Naive B cell (primary cell): Measurements from ENCODE around the gene RAB12. TPM values are rescaled to one million over a fixed set of nuclear protein-coding genes. Genes with fewer than 3 reads are reported as not detected.
"Not testable (repeated sequence)": the region's sequence is repeated elsewhere in the genome, so short reads cannot be mapped to it uniquely, and the experiment has no call there.

Source experiments
- ATAC-seq, 2 donors: fragments of 150-1000 bp; cut with Tn5 transposase; 2 replicates each; pipeline ENCODE4 v1.10.0; 2021; ENCODE audit warnings: low read depth in 2 of 2, mild to moderate bottlenecking in 2 of 2, moderate library complexity in 2 of 2
- DNase-seq: peaks from one replicate; pipeline ENCODE4 v3.0.0; 2022
- H3K27ac Mint-ChIP-seq, 6 donors: one replicate each; pipeline ENCODE4 v1.8.0; 2020 to 2022; ENCODE audit warnings: mild to moderate bottlenecking in 6 of 6, mixed read lengths in 6 of 6, moderate library complexity in 5 of 6, inconsistent platforms in 2 of 6
- H3K27me3 Mint-ChIP-seq, 3 donors: one replicate each; pipeline ENCODE4 v1.8.0; 2021 to 2022; ENCODE audit warnings: mixed read lengths in 3 of 3, mild to moderate bottlenecking in 1 of 3
- H3K36me3 Mint-ChIP-seq, 2 donors: one replicate each; pipeline ENCODE4 v1.8.0; 2020 to 2022; ENCODE audit warnings: mixed read lengths in 2 of 2, inconsistent platforms in 1 of 2, mild to moderate bottlenecking in 1 of 2
- H3K4me1 Mint-ChIP-seq, 3 donors: one replicate each; pipeline ENCODE4 v1.8.0; 2020 to 2022; ENCODE audit warnings: mixed read lengths in 3 of 3, inconsistent platforms in 1 of 3, mild to moderate bottlenecking in 1 of 3, moderate library complexity in 1 of 3
- H3K4me3 Mint-ChIP-seq, 8 donors: one replicate each; pipeline ENCODE4 v1.8.0; 2020 to 2022; ENCODE audit warnings: mild to moderate bottlenecking in 8 of 8, mixed read lengths in 8 of 8, moderate library complexity in 8 of 8, inconsistent platforms in 2 of 8
- H3K9me3 Mint-ChIP-seq, 7 donors: one replicate each; pipeline ENCODE4 v1.8.0; 2020 to 2022; ENCODE audit warnings: mixed read lengths in 7 of 7, mild to moderate bottlenecking in 5 of 7, inconsistent platforms in 2 of 7, moderate library complexity in 1 of 7
- polyA plus RNA-seq, 6 donors: library from polyadenylated mRNA; unstranded; fragments of 300-500 nt; fragmentation: Illumina TruSeq; gene quantifications; one replicate each; pipeline ENCODE4 v1.2.3, GENCODE V29; 2021; ENCODE audit warnings: low read depth in 6 of 6

The RAB12 gene
- polyA plus RNA-seq, 6 donors from 2014 or later, result 0.25 to 1.0 (median 0.65) TPM; not detected in 2

DNA sequence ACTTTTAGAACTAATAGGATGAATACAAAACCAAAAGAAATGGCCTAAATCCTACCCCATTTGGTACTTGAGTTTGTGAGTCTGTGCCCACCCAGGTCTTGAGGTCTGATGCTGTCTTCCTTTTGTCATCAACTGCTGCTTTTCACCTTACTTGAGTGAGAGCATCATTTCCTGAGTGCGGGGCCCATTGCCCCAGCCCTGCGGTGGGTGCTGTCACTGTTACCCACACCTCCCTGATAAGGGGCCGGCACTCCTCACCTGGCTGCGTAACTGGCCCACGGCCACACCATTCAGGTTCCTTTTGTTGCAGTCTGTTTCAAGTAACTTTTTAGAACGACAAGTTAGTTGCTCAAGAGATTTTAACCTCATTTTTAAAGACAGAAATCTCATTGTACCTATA lies 25.3 kb downstream of the RAB12 start:
- Mint-ChIP-seq H3K27ac (peak overlapping the region in 1 of 6 donors; percentile 39), H3K27me3 (no peaks in the 10 kb centered on the region), H3K9me3 (peaks cover 0 to under 1% (median 0%) of the 10 kb centered on the region in 7 donors), H3K36me3 (peaks cover 2 to 20% of the 10 kb centered on the region in 2 donors), H3K4me3 (no peak overlapping the region), H3K4me1 (peaks cover 0 to 5% (median 0%) of the 10 kb centered on the region in 3 donors)
- DNase-seq, result no peak
- no peak for ATAC-seq

DNA sequence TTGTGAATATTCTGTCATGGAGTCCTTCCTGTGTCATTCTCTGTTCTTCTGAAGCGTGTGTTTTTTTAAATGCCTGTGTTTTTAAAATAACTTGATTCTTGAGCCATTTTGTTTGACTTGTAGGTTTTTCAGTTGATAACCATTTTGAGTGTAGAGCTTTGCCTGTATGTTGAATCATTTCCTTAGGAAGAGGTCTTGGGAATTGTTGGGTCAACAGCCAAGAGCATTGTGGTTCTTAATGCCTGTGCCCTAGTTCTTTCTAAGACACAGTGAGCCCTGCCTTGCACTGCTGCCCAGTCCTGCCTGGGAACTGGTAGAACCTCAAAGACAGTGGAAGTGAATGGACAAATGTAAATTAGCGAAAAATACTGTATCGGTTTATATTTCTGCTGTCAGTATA lies 25.9 kb downstream of the RAB12 start:
- ATAC-seq (no peak), DNase-seq (no peak)
- Mint-ChIP-seq H3K4me1 (peaks cover 0 to 3% (median 0%) of the 10 kb centered on the region in 3 donors), H3K36me3 (peaks cover 8 to 25% of the 10 kb centered on the region in 2 donors), H3K27me3 (no peaks in the 10 kb centered on the region), H3K27ac (peak overlapping the region in 1 of 6 donors; percentile 24), H3K4me3 (no peak overlapping the region), H3K9me3 (peaks cover 0 to 2% (median 0%) of the 10 kb centered on the region in 7 donors)

DNA sequence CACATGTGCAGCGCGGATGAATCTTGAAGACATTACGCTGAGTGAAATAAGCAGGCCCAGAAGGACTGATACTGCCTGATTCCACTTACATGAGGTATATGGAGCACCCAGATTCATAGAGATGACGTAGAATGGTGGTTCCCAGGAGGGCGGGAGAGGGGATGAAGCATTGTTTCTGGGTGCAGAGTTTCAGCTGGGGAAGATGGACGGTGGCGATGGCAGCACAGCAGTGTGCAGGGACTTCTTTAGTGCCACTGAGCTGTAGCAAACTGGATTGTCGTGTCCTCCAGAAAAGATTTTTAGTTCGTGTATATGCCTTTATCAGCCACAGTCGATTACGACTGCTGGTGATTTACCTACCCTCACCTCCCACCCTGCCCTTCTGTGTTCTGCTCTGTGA lies 30.5 kb downstream of the RAB12 start:
- H3K9me3 Mint-ChIP-seq, result peaks cover 0 to 2% (median 0%) of the 10 kb centered on the region in 7 donors
- DNase-seq (no peak), ATAC-seq (no peak)
- H3K36me3 Mint-ChIP-seq, result peaks cover 16 to 30% of the 10 kb centered on the region in 2 donors
- no peaks in the 10 kb centered on the region for H3K27me3 Mint-ChIP-seq
- H3K4me3 Mint-ChIP-seq, result no peak overlapping the region
- peak overlapping the region in 1 of 6 donors; percentile 60 for H3K27ac Mint-ChIP-seq
- H3K4me1 Mint-ChIP-seq, result no peaks in the 10 kb centered on the region

DNA sequence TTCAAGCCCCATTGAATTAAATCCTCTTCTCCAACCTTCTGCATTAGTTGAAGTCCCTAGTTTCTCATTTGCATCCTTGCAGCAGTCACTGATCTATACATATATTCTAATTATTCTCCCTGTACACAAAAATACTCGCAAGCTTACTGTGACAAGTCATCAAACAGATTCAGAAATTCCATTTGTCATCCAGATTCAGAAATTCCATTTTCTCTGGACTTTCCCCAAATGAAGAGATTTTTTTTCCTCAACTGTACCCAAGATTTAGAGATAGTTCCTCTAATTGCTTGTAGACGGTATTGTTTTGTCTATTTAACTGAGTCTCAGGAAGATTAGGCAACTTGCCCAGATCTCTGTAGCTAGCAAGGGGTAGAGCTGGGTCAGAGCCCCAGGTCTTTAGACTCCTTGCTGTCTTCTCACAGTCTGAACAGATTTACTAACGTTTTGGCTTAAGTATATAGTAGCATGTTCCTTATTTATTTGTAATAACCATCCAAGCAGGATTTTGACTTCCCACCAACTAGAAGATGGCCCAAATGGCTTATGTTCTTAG lies 34.2 kb downstream of the RAB12 start:
- ATAC-seq, result no peak

DNA sequence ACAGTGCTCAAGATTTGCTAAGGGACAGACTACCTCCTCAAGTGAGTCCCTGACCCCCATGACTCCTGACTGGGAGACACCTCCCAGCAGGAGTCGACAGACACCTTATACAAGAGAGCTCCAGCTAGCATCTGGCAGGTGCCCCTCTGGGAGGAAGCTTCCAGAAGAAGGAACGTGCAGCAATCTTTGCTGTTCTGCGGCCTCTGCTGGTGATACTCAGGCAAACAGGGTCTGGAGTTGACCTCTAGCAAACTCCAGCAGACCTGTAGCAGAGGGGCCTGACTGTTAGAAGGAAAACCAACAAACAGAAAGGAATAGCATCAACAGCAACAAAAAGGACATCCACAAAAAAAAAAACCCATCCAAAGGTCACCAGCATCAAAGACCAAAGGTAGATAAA lies 38.1 kb downstream of the RAB12 start:
- H3K36me3 Mint-ChIP-seq, DNase-seq, H3K4me3 Mint-ChIP-seq, ATAC-seq: not testable (repeated sequence)
- H3K9me3 Mint-ChIP-seq, result peaks cover 0 to 21% (median 5%) of the 10 kb centered on the region in 7 donors
- H3K27me3 Mint-ChIP-seq, result peaks cover 0 to 27% (median 0%) of the 10 kb centered on the region in 3 donors
- H3K4me1 Mint-ChIP-seq, result peaks cover 9 to 27% (median 18%) of the 10 kb centered on the region in 3 donors
- H3K27ac Mint-ChIP-seq, result peak overlapping the region in 1 of 6 donors; percentile 15

More for the DNA sequence above, 34.2 kb downstream of the RAB12 start:
- peaks cover 16% of the 10 kb centered on the region in 2 donors for H3K36me3 Mint-ChIP-seq
- no peak overlapping the region for H3K4me3 Mint-ChIP-seq
- peaks cover 0 to 9% (median 0%) of the 10 kb centered on the region in 3 donors for H3K27me3 Mint-ChIP-seq
- no peak for DNase-seq
- no peak overlapping the region for H3K27ac Mint-ChIP-seq
- peaks cover 0 to 8% (median 0%) of the 10 kb centered on the region in 7 donors for H3K9me3 Mint-ChIP-seq
- H3K4me1 Mint-ChIP-seq, result peaks cover 0 to 4% (median 0%) of the 10 kb centered on the region in 3 donors

DNA sequence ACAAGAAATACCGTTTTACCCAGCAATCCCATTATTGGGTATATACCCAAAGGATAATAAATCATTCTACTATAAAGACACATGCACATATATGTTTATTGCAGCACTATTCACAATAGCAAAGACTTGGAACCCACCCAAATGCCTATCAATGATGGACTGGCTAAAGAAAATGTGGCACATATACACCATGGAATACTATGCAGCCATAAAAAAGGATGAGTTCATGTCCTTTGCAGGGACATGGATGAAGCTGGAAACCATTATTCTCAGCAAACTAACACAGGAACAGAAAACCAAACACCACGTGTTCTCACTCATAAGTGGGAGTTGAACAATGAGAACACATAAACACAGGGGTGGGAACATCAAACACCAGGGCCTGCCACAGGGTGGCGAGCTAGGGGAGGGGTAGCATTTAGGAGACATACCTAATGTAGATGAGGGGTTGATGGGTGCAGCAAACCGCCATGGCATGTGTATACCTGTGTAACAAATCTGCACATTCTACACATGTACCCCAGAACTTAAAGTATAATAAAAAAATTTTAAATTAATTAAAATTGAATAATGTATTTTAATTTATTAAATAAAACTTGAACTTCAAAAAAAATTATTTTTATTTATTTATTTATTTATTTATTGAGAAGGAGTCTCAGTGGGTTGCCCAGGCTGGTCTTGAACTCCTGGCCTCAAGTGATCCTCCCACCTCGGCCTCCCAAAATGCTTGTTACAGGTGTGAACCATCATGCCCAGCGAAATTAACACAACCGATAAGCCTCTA lies 42.4 kb downstream of the RAB12 start:
- H3K27me3 Mint-ChIP-seq, result peaks cover 0 to 32% (median 0%) of the 10 kb centered on the region in 3 donors
- not testable (repeated sequence) for H3K4me3 Mint-ChIP-seq, DNase-seq, H3K36me3 Mint-ChIP-seq, ATAC-seq
- peak overlapping the region in 1 of 6 donors; percentile 82 for H3K27ac Mint-ChIP-seq
- H3K9me3 Mint-ChIP-seq, result peaks cover 0 to 21% (median 5%) of the 10 kb centered on the region in 7 donors
- H3K4me1 Mint-ChIP-seq, result peaks cover 9 to 27% (median 18%) of the 10 kb centered on the region in 3 donors

DNA sequence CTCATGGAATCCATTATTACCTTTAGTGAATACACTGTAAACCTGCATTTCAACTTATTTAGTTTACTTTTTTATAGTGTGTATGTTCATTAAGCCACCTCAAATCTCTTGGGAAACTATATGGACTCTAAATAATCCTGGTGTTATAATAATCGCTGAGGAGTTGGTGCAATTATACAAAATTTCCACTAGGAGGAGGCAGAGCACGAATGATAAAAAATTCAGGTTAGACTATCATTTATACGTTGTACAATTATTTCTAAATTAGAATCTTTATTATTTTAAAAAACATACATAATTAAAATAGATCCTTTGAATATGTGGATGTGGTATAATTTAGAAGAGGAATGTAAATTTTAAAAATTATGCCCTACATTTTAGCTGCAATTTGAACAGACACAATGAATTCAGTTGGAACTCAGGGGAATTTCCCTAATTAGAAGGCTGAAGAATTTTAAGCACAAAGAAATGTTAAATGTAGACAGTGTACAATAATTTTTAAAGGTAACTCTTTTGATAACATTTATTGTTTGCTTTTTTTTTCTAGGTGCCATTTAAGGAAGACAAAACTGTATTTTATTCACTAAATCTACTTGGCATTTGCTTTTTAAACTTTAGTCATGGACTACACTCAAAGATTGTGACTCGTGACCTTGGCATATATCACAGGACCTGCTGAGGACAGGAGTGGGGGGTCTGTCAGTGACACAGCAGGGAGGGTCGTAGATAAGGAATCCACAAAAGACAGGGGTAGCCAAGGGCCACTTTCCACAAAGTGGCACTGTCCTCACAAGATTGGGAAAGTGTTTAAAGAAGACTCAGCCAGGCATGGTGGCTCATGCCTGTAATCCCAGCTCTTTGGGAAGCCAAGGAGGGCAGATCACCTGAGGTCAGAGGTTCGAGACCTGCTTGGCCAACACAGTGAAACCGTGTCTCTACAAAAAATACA lies 45.5 kb downstream of the RAB12 start:
- Mint-ChIP-seq H3K9me3 (peaks cover 0 to 10% (median 4%) of the 10 kb centered on the region in 7 donors), H3K27ac (peak overlapping the region in 1 of 6 donors; percentile 36), H3K27me3 (peaks cover 0 to 23% (median 8%) of the 10 kb centered on the region in 3 donors), H3K4me3 (no peak overlapping the region), H3K4me1 (peaks cover 5 to 9% (median 8%) of the 10 kb centered on the region in 3 donors), H3K36me3 (no peaks in the 10 kb centered on the region)
- ATAC-seq (peak in 1 of 2 donors; percentile 18), DNase-seq (peak; percentile 24)

DNA sequence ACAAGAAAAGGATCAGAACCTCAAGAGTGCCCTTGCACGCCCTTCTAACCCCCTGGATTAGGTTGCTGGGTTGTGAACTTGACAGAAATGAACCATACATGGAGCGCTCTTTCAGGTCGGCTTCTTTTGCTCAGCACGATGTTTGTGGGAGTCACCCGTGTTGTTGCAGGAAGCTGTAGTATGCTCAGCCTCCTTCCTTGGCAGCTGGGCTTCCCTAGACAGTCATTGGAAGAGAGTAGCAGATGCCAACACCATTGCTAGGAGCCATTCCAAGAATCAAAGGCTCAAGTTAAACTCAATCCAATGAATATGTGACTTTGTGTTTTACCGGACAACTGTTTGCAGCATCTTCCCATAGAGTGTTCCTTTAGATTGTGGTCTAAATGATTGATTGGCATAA lies 47.0 kb downstream of the RAB12 start:
- no peak for DNase-seq
- ATAC-seq, result no peak
- Mint-ChIP-seq H3K4me1 (peaks cover 0 to 3% (median 0%) of the 10 kb centered on the region in 3 donors), H3K36me3 (no peaks in the 10 kb centered on the region), H3K27me3 (peaks cover 0 to 16% (median 12%) of the 10 kb centered on the region in 3 donors), H3K4me3 (no peak overlapping the region), H3K27ac (peak overlapping the region in 1 of 6 donors; percentile 1), H3K9me3 (peaks cover 0 to 4% (median 0%) of the 10 kb centered on the region in 7 donors)

DNA sequence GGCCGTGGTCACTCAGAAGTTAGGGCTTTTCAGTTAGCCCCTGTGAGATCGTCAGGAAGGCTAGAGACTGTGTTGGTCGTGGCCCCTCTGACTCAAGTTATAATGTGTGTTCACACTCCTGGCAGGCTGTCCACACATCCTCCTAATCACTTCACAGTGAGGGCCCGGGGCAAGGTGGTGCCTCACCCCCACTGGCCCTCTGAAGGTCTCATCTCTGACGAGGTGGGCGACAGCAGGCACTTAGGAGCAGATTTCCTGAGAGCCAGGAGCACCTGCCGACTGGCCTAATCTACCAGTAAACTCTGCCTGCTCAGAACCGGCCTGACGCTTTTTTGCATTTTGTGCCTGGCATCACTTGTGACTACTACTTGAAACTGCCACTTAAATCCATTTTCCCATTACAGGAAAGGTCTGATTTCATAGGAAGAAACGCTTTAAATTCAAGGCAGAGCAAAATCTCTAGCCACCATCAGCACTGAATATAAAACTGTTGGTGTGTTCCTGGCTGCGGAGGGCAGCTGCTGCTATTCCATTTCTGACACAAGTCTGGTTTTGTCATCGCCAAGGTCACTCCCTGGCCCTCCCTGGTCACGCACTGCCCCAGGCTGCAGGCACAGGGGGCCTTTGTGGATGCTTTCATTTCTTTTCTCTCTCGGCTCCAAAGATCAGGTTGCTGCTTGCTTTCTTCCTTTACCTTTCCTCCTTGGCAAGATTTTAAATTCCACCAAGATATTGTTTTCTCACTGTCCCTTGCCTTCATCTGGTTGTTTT lies 48.0 kb downstream of the RAB12 start:
- Mint-ChIP-seq H3K27ac (peak overlapping the region in 2 of 6 donors; percentile 3 to 23), H3K36me3 (no peaks in the 10 kb centered on the region), H3K4me1 (peaks cover 0 to 8% (median 4%) of the 10 kb centered on the region in 3 donors), H3K27me3 (peaks cover 0 to 12% (median 6%) of the 10 kb centered on the region in 3 donors), H3K9me3 (peaks cover 0 to 2% (median 0%) of the 10 kb centered on the region in 7 donors), H3K4me3 (no peak overlapping the region)
- ATAC-seq, result no peak
- DNase-seq, result no peak

DNA sequence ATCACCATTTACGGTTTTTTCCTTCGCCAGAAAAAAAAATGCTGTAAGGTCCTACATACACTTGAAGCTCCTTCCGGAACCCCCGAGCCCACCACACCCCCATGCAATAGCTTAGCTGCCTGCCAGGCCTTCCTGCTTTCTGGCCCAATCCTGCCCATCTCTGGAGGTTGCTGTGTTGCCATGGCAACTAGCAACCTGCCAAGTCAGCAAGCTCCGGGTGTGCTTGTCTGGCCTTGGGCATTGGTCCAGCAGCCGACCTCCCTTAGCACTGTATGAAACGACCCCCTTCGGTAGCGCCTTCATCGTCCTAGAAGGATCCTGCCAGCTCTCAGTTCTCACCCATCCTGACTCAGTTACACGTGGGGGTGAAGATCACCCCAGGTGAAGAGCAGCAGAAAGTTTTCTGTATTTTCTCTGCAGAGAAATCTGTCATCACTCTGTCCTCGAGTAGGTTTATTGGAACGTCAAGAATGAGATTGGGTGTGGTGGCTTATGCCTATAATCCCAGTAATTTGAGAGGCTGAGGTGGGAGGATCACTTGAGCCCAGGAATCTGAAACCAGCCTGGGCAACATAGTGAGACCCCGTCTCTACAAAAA lies 48.7 kb downstream of the RAB12 start:
- H3K27ac Mint-ChIP-seq, result peak overlapping the region in 4 of 6 donors; percentile 3 to 78 (median 28)
- H3K27me3 Mint-ChIP-seq, result peaks cover 0 to 15% (median 8%) of the 10 kb centered on the region in 3 donors
- DNase-seq, result no peak
- no peak for ATAC-seq
- H3K4me3 Mint-ChIP-seq, result no peak overlapping the region
- H3K9me3 Mint-ChIP-seq, result peaks cover 0 to 2% (median 0%) of the 10 kb centered on the region in 7 donors
- H3K4me1 Mint-ChIP-seq, result peaks cover 0 to 10% (median 4%) of the 10 kb centered on the region in 3 donors
- no peaks in the 10 kb centered on the region for H3K36me3 Mint-ChIP-seq

DNA sequence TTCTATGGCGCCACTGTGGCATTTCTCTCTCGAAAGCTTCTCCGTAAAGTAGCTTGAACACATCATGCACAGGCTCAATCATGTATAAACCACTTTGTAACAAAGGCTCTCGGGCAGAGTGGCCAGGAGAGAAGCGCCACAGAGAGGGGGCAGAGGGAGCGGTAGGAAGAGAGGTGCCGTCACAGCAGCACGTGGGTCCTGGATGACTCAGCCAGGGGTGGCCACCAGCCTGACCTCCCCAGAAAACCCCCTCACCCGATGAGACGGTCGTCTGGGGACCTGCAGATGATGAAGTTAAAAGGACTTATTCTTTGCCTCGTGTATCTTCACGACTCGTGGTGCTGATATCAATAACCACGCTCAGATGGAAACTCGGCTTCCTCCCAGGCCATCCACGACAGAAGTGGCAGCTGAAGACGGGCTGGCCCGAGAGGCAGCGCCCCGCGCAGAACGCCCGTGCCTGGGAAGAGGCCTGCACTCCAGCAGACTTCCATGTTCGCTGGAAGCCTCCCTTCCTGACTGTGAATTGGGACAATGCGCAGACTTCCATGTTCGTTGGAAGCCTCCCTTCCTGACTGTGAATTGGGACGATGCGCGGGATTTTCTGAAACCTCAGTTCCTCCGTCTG lies 49.7 kb downstream of the RAB12 start:
- ATAC-seq (no peak), DNase-seq (no peak)
- Mint-ChIP-seq H3K9me3 (peaks cover 0 to 2% (median 0%) of the 10 kb centered on the region in 7 donors), H3K36me3 (no peaks in the 10 kb centered on the region), H3K4me1 (peaks cover 0 to 10% (median 4%) of the 10 kb centered on the region in 3 donors), H3K27ac (no peak overlapping the region), H3K27me3 (peaks cover 0 to 22% (median 12%) of the 10 kb centered on the region in 3 donors), H3K4me3 (no peak overlapping the region)
